Adrenal gland (tissue), 12 donors: ENCODE measurements around the gene AGAP1. TPM values are rescaled to one million over a fixed set of nuclear protein-coding genes. Genes with fewer than 3 reads are reported as not detected.

ENCODE experiments used
- DNase-seq, 7 donors: peaks; one replicate each; pipeline ENCODE4 v3.0.0-alpha.2; 2019 to 2020
- H3K27ac ChIP-seq, 5 donors: fragments of 200-600 bp; sonication (generic) in 4 of 5; 1 replicate in 3 of 5; 2 replicates in 2 of 5; pipeline versions ENCODE4 v1.5.1 to v1.8.0; 2016 to 2020; ENCODE audit warnings: mild to moderate bottlenecking in 1 of 5
- H3K27me3 ChIP-seq: fragments of 200-600 bp; 2 replicates; pipeline ENCODE4 v1.8.0; 2021
- H3K36me3 ChIP-seq, 2 donors: fragments of 200-600 bp; replicated peaks in 1 of 2; 1 replicate in 1 of 2; 2 replicates in 1 of 2; pipeline versions ENCODE4 v1.5.1 to v1.8.0; 2018 to 2022
- H3K4me1 ChIP-seq, 2 donors: fragments of 200-600 bp; replicated peaks in 1 of 2; 1 replicate in 1 of 2; 2 replicates in 1 of 2; pipeline versions ENCODE4 v1.5.1 to v1.8.0; 2018 to 2021
- H3K4me3 ChIP-seq, 4 donors: fragments of 200-600 bp; sonication (generic) in 3 of 4; one replicate each; pipeline ENCODE4 v1.5.1; 2016 to 2018
- H3K9me3 ChIP-seq, 3 donors: fragments of 200-600 bp; sonication (generic) in 1 of 3; replicated peaks in 1 of 3; 1 replicate in 2 of 3; 2 replicates in 1 of 3; pipeline versions ENCODE4 v1.5.1 to v1.8.0; 2016 to 2021
- CTCF ChIP-seq, 6 experiments: fragments of 450-650 bp in 4 of 6; fragments of 200-600 bp in 2 of 6; sonication (generic) in 1 of 6; IDR thresholded peaks; 1 replicate in 5 of 6; 2 replicates in 1 of 6; pipeline versions ENCODE4 v1.5.1 to v1.8.0; 2016 to 2021; ENCODE audit warnings: antibody characterized with exemption in 6 of 6, mild to moderate bottlenecking in 2 of 6, moderate library complexity in 1 of 6
- POLR2A ChIP-seq, 2 donors: fragments of 450-650 bp; IDR thresholded peaks; one replicate each; pipeline ENCODE4 v1.6.1; 2017; ENCODE audit warnings: antibody characterized with exemption in 2 of 2, mild to moderate bottlenecking in 2 of 2, moderate library complexity in 1 of 2
- WGBS, 4 donors: extraction: QIAGEN DNeasy Blood & Tissue Kit in 2 of 4; methylation state at CpG; one replicate each; pipeline versions ENCODE4 v1.1.5 to v1.1.7; 2013 to 2017; 5-methylcytosine and 5-hydroxymethylcytosine counted together
- intact Hi-C, 2 donors: fragments of 100-400 bp; cut with DNase I; formaldehyde crosslinking; loops; one replicate each; pipeline versions ENCODE4 v1.14.1 to v1.15.0; 2022 to 2023
- polyA plus RNA-seq, 3 donors: library from polyadenylated mRNA; stranded (reverse); fragments of 200-250 nt in 2 of 3; fragments of 350-450 nt in 1 of 3; fragmentation: Illumina TruSeq in 1 of 3; extraction: RNeasy Lipid Tissue Mini Kit (QIAGEN cat#74804) in 1 of 3; gene quantifications; one replicate each; pipeline ENCODE4 v1.2.3, GENCODE V29; 2013 to 2014
- total RNA-seq, 9 donors: library from RNA; depleted of rRNA in 4 of 9; stranded (reverse); fragments of >200 nt in 4 of 9; fragments of 120-200 nt in 1 of 9; fragmentation: NEBNext Ultra II Directional in 1 of 9; extraction: Animal tissue kit (Norgen Biotek cat#: 25700) in 1 of 9; gene quantifications; one replicate each; pipeline versions ENCODE4 v1.1.0 to v1.2.4, GENCODE V29; 2013 to 2023
- donor health status: healthy with polysubstance abuse.
- donor health status: Bipolar disorder and iron deficiency.
- donor health status: DM: yes; HTN: yes; CAD: no.
- donor health status: DM: no; HTN: no; CAD: no.
- donor health status: DM: no; HTN: no; CAD: no.
- donor health status: DM: yes; HTN: yes; CAD: no.

Gene AGAP1
- total and polyA plus RNA-seq, 12 donors = 5.3 to 29.6 (median 17.7) TPM

- 94 to 97% (median 96%) methylated on average over 4 to 6 of the region's 6 CpGs for WGBS, 4 donors
- H3K4me1 ChIP-seq = peaks cover 0 to 16% of the 10 kb centered on the region in 2 donors
- TF ChIP-seq CTCF (IDR thresholded peaks at IDR 0.05) (no peak), POLR2A (IDR thresholded peaks at IDR 0.05) (no peak)
- H3K36me3 ChIP-seq = no peaks in the 10 kb centered on the region
- no peaks in the 10 kb centered on the region for H3K27me3 ChIP-seq
- H3K4me3 ChIP-seq = no peak overlapping the region
- intact Hi-C loops = no loop called here
- DNase-seq = no peak
- no peak overlapping the region for H3K27ac ChIP-seq
- no peaks in the 10 kb centered on the region for H3K9me3 ChIP-seq
Observed at GRCh38 chr2:235564884-235565530, 71.2 kb downstream of the AGAP1 start.

GRCh38 chr2:235566415-235566814, 72.6 kb downstream of the AGAP1 start:
- Histone ChIP-seq H3K4me3 (no peak overlapping the region), H3K9me3 (no peaks in the 10 kb centered on the region), H3K36me3 (no peaks in the 10 kb centered on the region), H3K27me3 (no peaks in the 10 kb centered on the region), H3K27ac (no peak overlapping the region), H3K4me1 (peaks cover 0 to 15% of the 10 kb centered on the region in 2 donors)
- WGBS, 4 donors = 64 to 73% (median 70%) methylated on average over 11 of the region's 11 CpGs
- no peak for DNase-seq
- intact Hi-C loops = no loop called here
- no peak for TF ChIP-seq POLR2A (IDR thresholded peaks at IDR 0.05)
- TF ChIP-seq CTCF (IDR thresholded peaks at IDR 0.05) = no peak

GRCh38 chr2:235566931-235567495, 73.2 kb downstream of the AGAP1 start:
- intact Hi-C loops = no loop called here
- Histone ChIP-seq H3K27ac (no peak overlapping the region), H3K9me3 (no peaks in the 10 kb centered on the region), H3K4me1 (peaks cover 0 to 12% of the 10 kb centered on the region in 2 donors), H3K27me3 (no peaks in the 10 kb centered on the region), H3K36me3 (no peaks in the 10 kb centered on the region), H3K4me3 (no peak overlapping the region)
- 83 to 93% (median 84%) methylated on average over 5 to 10 of the region's 10 CpGs for WGBS, 4 donors
- TF ChIP-seq POLR2A (IDR thresholded peaks at IDR 0.05) = no peak
- no peak for TF ChIP-seq CTCF (IDR thresholded peaks at IDR 0.05)
- no peak for DNase-seq

GRCh38 chr2:235567842-235568241, 74.0 kb downstream of the AGAP1 start:
- whole genome bisulfite sequencing, 4 donors = 86 to 100% (median 87%) methylated on average over 3 to 5 of the region's 5 CpGs
- DNase-seq = no peak
- no peaks in the 10 kb centered on the region for H3K36me3 ChIP-seq
- intact Hi-C loops = no loop called here
- H3K4me3 ChIP-seq = no peak overlapping the region
- no peak for TF ChIP-seq CTCF (IDR thresholded peaks at IDR 0.05)
- TF ChIP-seq POLR2A (IDR thresholded peaks at IDR 0.05) = no peak
- H3K27ac ChIP-seq = no peak overlapping the region
- no peaks in the 10 kb centered on the region for H3K9me3 ChIP-seq
- no peaks in the 10 kb centered on the region for H3K27me3 ChIP-seq
- H3K4me1 ChIP-seq = peaks cover 0 to 8% of the 10 kb centered on the region in 2 donors
